Fibroblast of skin of back (primary cell): ENCODE results near the gene GUCY1A2.

Experiments
- DNase-seq: peaks from one replicate; pipeline ENCODE4 v3.0.0-alpha.2; 2013

GUCY1A2 gene

DNA sequence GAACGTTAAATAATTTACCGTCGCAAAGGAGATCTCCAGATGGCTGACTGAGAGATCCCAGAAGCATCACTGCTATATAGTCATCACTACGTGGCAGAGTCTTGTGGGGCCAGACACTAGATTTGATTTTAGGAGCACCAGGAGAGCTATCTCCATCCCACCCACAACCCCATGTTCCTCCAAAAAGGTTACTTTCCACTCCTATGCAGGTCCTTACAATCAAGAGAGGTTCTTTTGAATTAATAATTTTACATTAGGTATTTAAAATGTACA lies 19.4 kb downstream of the GUCY1A2 start:
- DNase-seq, result no peak

GRCh38 chr11:106998116-106998915 lies 20.0 kb downstream of the GUCY1A2 start:
- DNase-seq, result peak; percentile 87

- no peak for DNase-seq
Measured at GRCh38 chr11:106997227-106997626, 21.0 kb downstream of the GUCY1A2 start.

DNA sequence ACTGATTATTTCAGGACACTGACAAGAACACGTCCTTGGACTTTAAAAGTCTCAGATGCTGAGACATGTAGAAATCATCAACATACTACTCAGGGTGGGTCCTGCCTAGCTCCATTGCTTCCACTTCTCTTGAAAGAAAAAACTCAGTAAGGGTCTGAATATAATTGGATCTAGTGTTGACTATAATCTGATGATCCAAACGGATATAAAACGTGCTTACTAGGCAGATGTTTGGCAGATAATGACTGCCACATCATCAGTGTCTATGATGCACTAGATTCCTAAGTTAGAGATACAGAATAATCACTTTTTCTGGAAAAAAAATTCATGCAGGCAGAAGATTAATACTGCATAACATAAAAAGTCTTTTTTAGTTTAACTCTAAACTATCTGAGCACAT lies 21.6 kb downstream of the GUCY1A2 start:
- DNase-seq, result no peak

DNA sequence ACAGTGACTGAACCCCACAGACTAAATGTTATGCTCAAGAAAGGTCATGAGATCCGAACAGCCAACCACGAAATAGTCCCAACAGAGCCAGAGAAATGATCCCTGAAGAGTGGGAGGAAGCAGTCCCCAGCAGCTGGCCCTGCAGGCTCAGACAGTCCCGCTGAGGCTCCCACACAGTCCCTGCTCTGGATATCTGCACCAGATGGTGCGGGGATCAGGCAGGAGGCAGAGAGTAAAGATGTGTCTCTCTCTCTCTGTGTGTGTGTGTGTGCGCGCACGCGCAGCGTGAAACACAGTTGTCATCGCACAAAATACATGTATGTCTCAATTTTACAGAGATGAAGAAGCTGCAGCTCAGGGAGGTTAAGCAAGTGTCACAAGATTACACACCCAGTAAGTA lies 27.9 kb downstream of the GUCY1A2 start:
- no peak for DNase-seq

DNA sequence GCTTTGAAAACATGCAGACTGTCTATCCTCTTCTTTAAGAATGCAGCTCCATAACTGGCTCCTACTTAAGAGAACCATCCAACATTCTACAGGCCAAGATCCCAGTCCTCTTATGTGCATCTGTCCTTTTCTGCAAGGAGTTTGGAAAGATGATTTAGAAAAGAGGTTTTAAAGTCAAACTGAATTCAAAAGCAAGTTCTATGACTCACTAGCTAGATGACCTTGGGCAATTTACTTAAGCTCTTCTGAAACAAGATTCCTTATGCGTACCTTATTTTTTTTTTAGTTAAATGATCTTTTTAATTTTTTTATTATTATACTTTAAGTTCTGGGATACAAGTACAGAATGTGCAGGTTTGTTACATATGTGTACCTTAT lies 29.2 kb downstream of the GUCY1A2 start:
- no peak for DNase-seq

- peak; percentile 60 for DNase-seq
Measured at GRCh38 chr11:106988151-106989077, 29.9 kb downstream of the GUCY1A2 start.

DNA sequence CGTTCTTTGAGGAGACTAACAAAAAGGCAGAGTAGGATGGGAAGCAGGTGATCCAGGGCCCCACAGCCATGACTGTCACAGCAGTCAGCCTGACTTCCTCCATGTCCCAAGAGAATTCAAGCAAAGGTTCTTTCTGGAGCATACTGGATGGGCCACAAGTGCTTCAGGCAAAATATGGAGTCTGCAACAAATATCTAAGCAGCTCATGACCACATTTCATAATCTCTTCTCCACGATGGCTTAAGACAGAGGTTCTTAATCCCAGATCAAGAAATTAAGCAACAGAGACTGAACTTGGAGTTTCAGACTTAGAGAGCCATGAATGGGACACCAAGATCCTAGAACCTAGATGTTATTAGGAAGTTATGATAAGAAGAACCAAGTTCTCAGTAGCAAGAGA lies 31.6 kb downstream of the GUCY1A2 start:
- DNase-seq, result no peak

DNA sequence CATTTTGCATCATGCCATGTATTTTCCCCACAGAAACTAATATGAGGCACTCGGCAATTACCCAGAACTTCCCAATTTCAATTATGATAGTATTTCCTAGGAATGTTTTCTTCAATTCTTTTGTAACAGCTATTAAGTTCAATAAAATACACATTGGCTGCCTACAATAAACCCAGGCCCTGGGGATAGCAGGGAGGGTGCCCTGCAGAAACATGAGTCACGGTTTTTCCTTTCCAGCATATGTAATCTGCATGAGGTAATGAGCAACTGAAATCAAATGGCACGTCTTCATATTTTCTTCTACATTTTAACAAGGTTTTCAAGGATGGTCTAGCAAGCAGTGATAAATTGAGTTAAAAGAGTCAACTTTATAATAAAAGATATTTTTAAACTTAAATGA lies 32.0 kb downstream of the GUCY1A2 start:
- DNase-seq, result peak; percentile 57

DNA sequence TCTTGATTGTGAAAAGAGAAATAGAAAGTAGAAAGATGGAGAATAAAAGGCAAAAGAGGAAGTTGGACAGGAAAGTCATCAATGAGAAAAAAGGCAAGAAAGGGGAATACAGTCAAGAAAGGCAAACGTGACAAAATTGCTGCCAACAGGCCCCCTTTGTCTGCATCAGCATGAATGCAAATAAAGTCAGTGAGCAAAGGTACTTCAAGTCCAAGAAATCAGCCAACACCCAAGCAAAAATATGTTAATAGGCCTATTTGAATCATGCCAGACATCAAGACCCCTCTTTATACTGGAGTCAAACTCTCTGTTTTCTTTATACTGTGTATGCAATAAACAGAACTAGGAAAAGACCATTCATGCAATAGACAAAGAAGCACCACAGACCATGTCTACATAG lies 34.3 kb downstream of the GUCY1A2 start:
- no peak for DNase-seq

DNA sequence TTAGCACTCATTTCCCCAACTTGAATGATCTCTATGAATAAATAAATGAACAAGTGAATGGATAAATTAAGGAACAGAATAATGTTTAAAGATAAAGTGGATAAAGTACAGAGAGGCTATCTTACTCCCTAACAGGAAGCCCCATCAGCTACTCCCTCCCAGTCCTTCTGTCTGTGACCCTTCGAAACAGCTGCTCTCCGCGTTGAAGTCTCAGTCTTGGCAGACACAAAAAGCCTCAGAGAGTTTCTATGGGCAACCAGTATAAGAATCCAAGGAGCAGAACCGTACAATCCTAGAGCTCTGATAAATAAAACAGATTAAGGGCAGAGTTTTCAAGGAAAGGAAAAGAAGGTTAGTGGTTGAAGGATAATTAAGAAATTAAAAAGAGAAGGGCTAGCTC lies 35.0 kb downstream of the GUCY1A2 start:
- no peak for DNase-seq

- no peak for DNase-seq
Measured at GRCh38 chr11:106974831-106975230, 43.4 kb downstream of the GUCY1A2 start.

- DNase-seq, result no peak
Measured at GRCh38 chr11:106971864-106972263, 46.4 kb downstream of the GUCY1A2 start.

DNA sequence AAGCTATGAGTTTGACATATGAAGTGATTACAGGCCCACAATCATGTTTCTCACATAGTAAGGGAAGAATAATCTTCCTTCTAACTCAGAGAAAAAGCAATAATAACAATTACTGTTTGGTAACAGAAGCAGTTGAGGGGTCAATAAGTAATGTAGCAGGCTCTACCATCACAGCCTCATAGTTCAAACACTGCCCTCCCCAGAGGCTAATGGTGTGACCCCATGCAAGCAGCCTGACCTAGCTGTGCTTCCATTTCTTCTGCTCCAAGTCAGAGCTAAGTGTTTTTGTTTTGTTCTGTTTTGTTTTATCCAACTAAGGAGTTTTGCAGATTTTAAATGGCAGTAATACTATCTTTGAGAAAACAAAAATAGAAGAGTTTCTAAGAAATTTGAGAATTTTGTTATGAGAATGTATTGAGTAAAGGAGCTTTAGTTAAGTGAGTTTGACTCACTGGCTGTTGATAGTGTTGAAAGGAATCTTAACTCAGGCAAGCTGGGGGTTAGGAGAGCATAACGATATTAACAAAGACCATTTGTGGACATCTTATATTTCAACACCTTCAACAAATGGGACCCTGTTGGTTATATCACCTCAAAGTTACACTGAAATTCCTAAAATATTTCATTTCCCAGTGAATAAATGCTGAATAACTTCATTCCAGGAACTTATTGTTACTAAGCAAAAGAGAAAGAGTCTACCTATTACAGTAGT lies 48.5 kb downstream of the GUCY1A2 start:
- no peak for DNase-seq

- DNase-seq, result no peak
Measured at GRCh38 chr11:106962995-106963394, 55.3 kb downstream of the GUCY1A2 start.

GRCh38 chr11:106961518-106961917 lies 56.8 kb downstream of the GUCY1A2 start:
- DNase-seq, result peak; percentile 96

GRCh38 chr11:106961048-106961447 lies 57.2 kb downstream of the GUCY1A2 start:
- peak; percentile 33 for DNase-seq

- peak; percentile 72 for DNase-seq
Measured at GRCh38 chr11:106959800-106960199, 58.5 kb downstream of the GUCY1A2 start.

GRCh38 chr11:106959386-106959785 lies 58.9 kb downstream of the GUCY1A2 start:
- no peak for DNase-seq

GRCh38 chr11:106958517-106959248 lies 59.6 kb downstream of the GUCY1A2 start:
- DNase-seq, result no peak

DNA sequence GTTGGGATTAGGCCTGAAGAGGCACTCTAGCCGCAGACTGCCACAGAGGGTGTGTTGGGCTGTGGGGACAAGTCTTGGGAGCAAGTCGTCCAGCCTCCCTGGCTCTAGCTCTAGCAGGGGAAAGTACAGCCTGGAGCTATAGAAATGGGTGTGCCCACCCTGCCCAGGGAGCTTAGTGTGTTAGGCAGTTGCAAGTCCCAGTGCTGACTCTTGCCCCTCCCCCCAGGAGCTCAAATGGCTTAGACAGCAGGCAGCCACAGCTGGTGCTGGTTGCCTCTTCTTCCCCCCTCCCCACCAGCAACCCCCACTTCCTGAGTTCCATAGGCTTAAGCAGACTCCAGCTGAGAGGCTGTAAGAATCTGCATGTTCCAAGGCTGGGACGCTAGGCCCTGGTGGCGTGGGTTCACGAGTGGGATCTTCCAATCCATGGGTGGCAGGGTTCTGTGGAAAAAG lies 61.2 kb downstream of the GUCY1A2 start:
- DNase-seq, result peak; percentile 28

DNA sequence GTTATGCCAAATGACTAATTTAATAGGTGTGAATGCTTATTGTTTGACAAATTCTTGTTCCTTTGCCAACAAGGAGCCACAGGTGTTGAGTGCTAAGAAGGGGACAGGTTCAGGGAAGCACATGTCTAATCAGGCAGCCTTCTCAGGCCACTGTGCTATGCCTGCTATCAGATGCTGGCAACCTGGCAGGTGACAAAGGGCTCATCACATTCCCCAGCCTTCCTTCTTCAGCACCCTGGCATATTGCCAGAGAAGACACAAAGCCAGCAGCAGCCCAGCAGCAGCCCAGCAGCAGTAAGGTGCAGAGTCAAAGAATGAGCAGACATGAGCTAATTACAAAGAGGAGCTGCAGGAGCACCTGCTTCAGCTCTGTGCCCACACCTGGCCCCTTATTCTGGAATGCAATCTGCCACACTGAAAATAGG lies 68.2 kb downstream of the GUCY1A2 start:
- DNase-seq, result no peak

- DNase-seq, result no peak
Measured at GRCh38 chr11:106943089-106943488, 75.2 kb downstream of the GUCY1A2 start.
